ENCODE results near the gene APOLD1. TPM values are rescaled to one million over a fixed set of nuclear protein-coding genes. Genes with fewer than 3 reads are reported as not detected.

APOLD1 gene
- total and polyA plus RNA-seq, 3 experiments from 2014 or later = 0.68 to 2.7 (median 2.7) TPM

- CTCF ChIA-PET = interaction anchor here (0.8 to 5.5 kb wide), 15 partner anchors 9 to 467 kb away, joined by 3 to 48 read pairs (median 5); partner anchors contain the start of gene DDX47
- Histone ChIP-seq H3K27ac (ENCODE audit: low read depth, low read length) (no peak overlapping the region), H3K4me1 (ENCODE audit: insufficient read depth, low read length) (peaks cover 23% of the 10 kb centered on the region), H3K36me3 (ENCODE audit: insufficient read depth, low read length) (no peaks in the 10 kb centered on the region), H3K9me3 (ENCODE audit: low read length) (no peaks in the 10 kb centered on the region), H3K4me3 (ENCODE audit: low read length) (no peak overlapping the region), H3K27me3 (ENCODE audit: insufficient read depth, low read length, poor library complexity, severe bottlenecking) (no peaks in the 10 kb centered on the region)
- Mint-ChIP-seq H3K4me3 (peak overlapping the region; percentile 83 to 91 (median 87)), H3K27me3 (no peaks in the 10 kb centered on the region), H3K9me3 (no peaks in the 10 kb centered on the region), H3K4me1 (peaks cover 6 to 27% (median 24%) of the 10 kb centered on the region in 3 donors), H3K36me3 (no peaks in the 10 kb centered on the region), H3K27ac (peak overlapping the region in 6 of 8 donors; percentile 68 to 93 (median 90))
- POLR2A ChIA-PET = interaction anchor here (0.7 kb wide), 1 partner anchor 72 kb away, joined by 3 read pairs; no protein-coding TSS in a partner anchor
- no peak for DNase-seq
Measured at GRCh38 chr12:12788131-12788530, 2.7 kb downstream of the APOLD1 start.

DNA sequence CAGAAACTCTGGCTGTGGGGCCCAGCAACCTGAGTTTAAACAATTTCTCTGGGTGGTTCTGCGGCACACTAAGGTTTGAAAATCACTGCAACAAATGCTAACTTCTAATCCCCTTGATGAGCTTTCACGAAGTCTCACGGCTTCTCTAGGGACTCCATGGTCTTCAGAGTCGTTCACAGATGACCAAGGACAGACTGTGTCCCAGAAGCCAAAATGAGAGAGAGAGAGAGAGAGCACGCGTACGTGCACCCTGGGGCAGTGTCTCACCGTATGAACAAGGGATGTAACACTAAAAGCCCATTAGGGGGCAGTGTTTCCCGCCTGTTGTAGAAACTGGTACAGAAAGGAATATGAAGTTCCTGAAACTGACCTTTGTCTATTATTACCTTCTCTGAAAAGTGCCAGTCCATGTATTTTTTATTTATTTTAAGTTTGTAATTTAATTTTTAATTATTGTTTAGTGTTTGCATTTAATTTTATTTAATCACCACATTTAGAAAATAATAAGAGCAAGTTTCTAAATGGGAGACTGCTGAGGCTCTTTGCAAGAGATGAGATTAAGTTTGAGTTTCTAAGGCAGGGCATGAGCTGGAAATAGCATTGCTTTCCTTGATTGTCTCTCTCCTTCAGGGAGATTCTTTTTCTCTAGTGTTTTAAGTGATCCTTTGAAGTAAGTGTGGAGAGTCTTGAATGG is 3.4 kb downstream of the APOLD1 start:
- ChIA-PET CTCF (interaction anchor here (0.8 to 5.5 kb wide), 18 partner anchors 9 to 466 kb away, joined by 3 to 48 read pairs (median 4); partner anchors contain the start of gene DDX47), POLR2A (interaction anchor here (1.0 kb wide), 1 partner anchor 24 kb away, joined by 4 read pairs; the partner anchor contains the start of gene DDX47)
- H3K4me3 ChIP-seq (ENCODE audit: low read length) = no peak overlapping the region
- peak overlapping the region; percentile 78 to 91 (median 87) for H3K4me3 Mint-ChIP-seq
- H3K9me3 Mint-ChIP-seq = no peaks in the 10 kb centered on the region
- H3K4me1 ChIP-seq (ENCODE audit: insufficient read depth, low read length) = peaks cover 23% of the 10 kb centered on the region
- H3K27ac ChIP-seq (ENCODE audit: low read depth, low read length) = no peak overlapping the region
- no peaks in the 10 kb centered on the region for H3K27me3 Mint-ChIP-seq
- H3K27ac Mint-ChIP-seq = peak overlapping the region; percentile 68 to 97 (median 94)
- peaks cover 6 to 27% (median 24%) of the 10 kb centered on the region in 3 donors for H3K4me1 Mint-ChIP-seq
- no peaks in the 10 kb centered on the region for H3K9me3 ChIP-seq (ENCODE audit: low read length)
- H3K27me3 ChIP-seq (ENCODE audit: insufficient read depth, low read length, poor library complexity, severe bottlenecking) = no peaks in the 10 kb centered on the region
- no peaks in the 10 kb centered on the region for H3K36me3 ChIP-seq (ENCODE audit: insufficient read depth, low read length)
- no peaks in the 10 kb centered on the region for H3K36me3 Mint-ChIP-seq
- DNase-seq = peak; percentile 27 to 68 (median 58)

GRCh38 chr12:12790956-12791355 is 5.5 kb downstream of the APOLD1 start:
- H3K4me1 Mint-ChIP-seq = peaks cover 6 to 24% (median 20%) of the 10 kb centered on the region in 3 donors
- H3K27me3 ChIP-seq (ENCODE audit: insufficient read depth, low read length, poor library complexity, severe bottlenecking) = no peaks in the 10 kb centered on the region
- H3K27me3 Mint-ChIP-seq = no peaks in the 10 kb centered on the region
- no peak overlapping the region for H3K27ac ChIP-seq (ENCODE audit: low read depth, low read length)
- no peak overlapping the region for H3K27ac Mint-ChIP-seq
- no peaks in the 10 kb centered on the region for H3K36me3 Mint-ChIP-seq
- ChIA-PET POLR2A (no interaction called here), CTCF (interaction anchor here (5.5 kb wide), 1 partner anchor 14 kb away, joined by 48 read pairs; no protein-coding TSS in a partner anchor)
- no peak for DNase-seq
- no peaks in the 10 kb centered on the region for H3K36me3 ChIP-seq (ENCODE audit: insufficient read depth, low read length)
- H3K9me3 Mint-ChIP-seq = no peaks in the 10 kb centered on the region
- peaks cover 23% of the 10 kb centered on the region for H3K4me1 ChIP-seq (ENCODE audit: insufficient read depth, low read length)
- no peak overlapping the region for H3K4me3 Mint-ChIP-seq
- no peaks in the 10 kb centered on the region for H3K9me3 ChIP-seq (ENCODE audit: low read length)
- H3K4me3 ChIP-seq (ENCODE audit: low read length) = no peak overlapping the region

DNA sequence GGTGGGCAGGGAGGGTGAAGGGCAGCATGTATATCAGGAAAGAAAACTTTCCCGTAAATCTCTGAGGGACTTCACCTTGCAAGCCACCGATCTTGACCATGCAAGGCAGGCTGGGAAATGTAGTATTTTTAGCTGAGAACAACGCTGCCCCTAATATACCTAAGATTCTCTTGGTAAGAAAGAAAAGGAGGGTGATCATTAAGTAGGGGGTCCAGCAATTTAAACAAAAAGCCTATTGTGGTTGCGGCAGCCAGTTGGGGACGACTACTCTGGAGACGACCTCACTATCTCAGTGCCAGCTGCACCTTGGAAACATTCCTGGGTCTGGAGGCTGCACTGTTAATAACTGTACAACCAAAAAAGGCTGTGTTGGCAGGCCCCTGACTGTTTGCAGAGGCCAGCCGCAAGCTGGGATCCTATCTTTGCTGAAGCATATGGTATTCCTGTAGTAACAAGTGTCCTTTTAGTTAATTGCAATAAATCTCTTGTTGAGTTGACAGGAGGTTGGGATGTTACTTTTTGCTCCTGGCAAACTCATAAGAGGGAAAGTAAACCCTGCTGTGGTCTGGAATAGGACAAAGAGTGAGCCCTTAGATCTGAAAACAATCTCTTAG is 6.4 kb downstream of the APOLD1 start:
- CTCF ChIA-PET = interaction anchor here (0.7 kb wide), 1 partner anchor 22 kb away, joined by 3 read pairs; no protein-coding TSS in a partner anchor
- Histone ChIP-seq H3K27me3 (ENCODE audit: insufficient read depth, low read length, poor library complexity, severe bottlenecking) (no peaks in the 10 kb centered on the region), H3K9me3 (ENCODE audit: low read length) (no peaks in the 10 kb centered on the region), H3K36me3 (ENCODE audit: insufficient read depth, low read length) (no peaks in the 10 kb centered on the region), H3K4me3 (ENCODE audit: low read length) (no peak overlapping the region), H3K27ac (ENCODE audit: low read depth, low read length) (no peak overlapping the region), H3K4me1 (ENCODE audit: insufficient read depth, low read length) (peaks cover 17% of the 10 kb centered on the region)
- Mint-ChIP-seq H3K36me3 (no peaks in the 10 kb centered on the region), H3K9me3 (no peaks in the 10 kb centered on the region), H3K4me3 (no peak overlapping the region), H3K4me1 (peaks cover 6 to 17% (median 14%) of the 10 kb centered on the region in 3 donors), H3K27ac (peak overlapping the region in 2 of 8 donors; percentile 17 to 70), H3K27me3 (no peaks in the 10 kb centered on the region)
- DNase-seq = no peak
- POLR2A ChIA-PET = no interaction called here

- peak overlapping the region in 1 of 8 donors; percentile 17 for H3K27ac Mint-ChIP-seq
- no peaks in the 10 kb centered on the region for H3K9me3 ChIP-seq (ENCODE audit: low read length)
- H3K9me3 Mint-ChIP-seq = no peaks in the 10 kb centered on the region
- peaks cover 13% of the 10 kb centered on the region for H3K4me1 ChIP-seq (ENCODE audit: insufficient read depth, low read length)
- H3K36me3 Mint-ChIP-seq = no peaks in the 10 kb centered on the region
- peaks cover 6 to 14% (median 13%) of the 10 kb centered on the region in 3 donors for H3K4me1 Mint-ChIP-seq
- no peaks in the 10 kb centered on the region for H3K27me3 ChIP-seq (ENCODE audit: insufficient read depth, low read length, poor library complexity, severe bottlenecking)
- no peak for DNase-seq
- ChIA-PET POLR2A (no interaction called here), CTCF (interaction anchor here (0.7 kb wide), 1 partner anchor 22 kb away, joined by 3 read pairs; no protein-coding TSS in a partner anchor)
- no peak overlapping the region for H3K4me3 ChIP-seq (ENCODE audit: low read length)
- H3K27ac ChIP-seq (ENCODE audit: low read depth, low read length) = no peak overlapping the region
- no peaks in the 10 kb centered on the region for H3K36me3 ChIP-seq (ENCODE audit: insufficient read depth, low read length)
- H3K27me3 Mint-ChIP-seq = peaks cover 0 to 2% of the 10 kb centered on the region in 2 donors
- no peak overlapping the region for H3K4me3 Mint-ChIP-seq
Measured at GRCh38 chr12:12792421-12792820, 7.0 kb downstream of the APOLD1 start.

GRCh38 chr12:12794686-12795085 is 9.2 kb downstream of the APOLD1 start:
- Mint-ChIP-seq H3K9me3 (no peaks in the 10 kb centered on the region), H3K4me1 (no peaks in the 10 kb centered on the region), H3K27me3 (peaks cover 0 to 4% of the 10 kb centered on the region in 2 donors), H3K27ac (no peak overlapping the region), H3K36me3 (peaks cover 0 to 9% (median 0%) of the 10 kb centered on the region in 3 donors), H3K4me3 (no peak overlapping the region)
- no peaks in the 10 kb centered on the region for H3K27me3 ChIP-seq (ENCODE audit: insufficient read depth, low read length, poor library complexity, severe bottlenecking)
- no peaks in the 10 kb centered on the region for H3K9me3 ChIP-seq (ENCODE audit: low read length)
- H3K36me3 ChIP-seq (ENCODE audit: insufficient read depth, low read length) = no peaks in the 10 kb centered on the region
- CTCF ChIA-PET = interaction anchor here (1.4 to 1.6 kb wide), 2 partner anchors 11 to 14 kb away, joined by 3 to 4 read pairs; no protein-coding TSS in a partner anchor
- H3K4me3 ChIP-seq (ENCODE audit: low read length) = no peak overlapping the region
- H3K4me1 ChIP-seq (ENCODE audit: insufficient read depth, low read length) = no peaks in the 10 kb centered on the region
- no peak for DNase-seq
- POLR2A ChIA-PET = no interaction called here
- H3K27ac ChIP-seq (ENCODE audit: low read depth, low read length) = no peak overlapping the region

DNA sequence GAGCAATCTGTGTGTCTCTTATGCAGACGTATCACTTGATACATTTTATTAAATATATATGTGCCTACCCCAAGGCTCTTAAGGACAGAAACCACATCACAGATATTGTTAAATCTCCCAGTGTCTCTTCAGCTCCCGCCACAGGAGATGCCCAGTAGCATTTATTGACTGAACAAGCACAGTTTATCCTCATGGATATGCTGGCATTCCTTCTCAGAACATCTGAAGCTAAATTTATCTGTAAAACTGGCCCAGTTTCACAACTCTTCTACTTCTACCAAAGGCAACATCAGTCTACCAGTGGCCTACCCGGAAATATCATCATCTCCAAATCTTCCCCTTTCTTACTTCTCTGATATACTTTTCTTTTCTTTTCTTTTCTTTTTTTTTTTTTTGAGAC is 10.7 kb downstream of the APOLD1 start:
- no peaks in the 10 kb centered on the region for H3K9me3 ChIP-seq (ENCODE audit: low read length)
- Mint-ChIP-seq H3K4me1 (no peaks in the 10 kb centered on the region), H3K4me3 (no peak overlapping the region), H3K27ac (no peak overlapping the region), H3K27me3 (peaks cover 0 to 4% of the 10 kb centered on the region in 2 donors), H3K9me3 (no peaks in the 10 kb centered on the region), H3K36me3 (peaks cover 0 to 9% (median 0%) of the 10 kb centered on the region in 3 donors)
- CTCF ChIA-PET = no interaction called here
- DNase-seq = no peak
- H3K36me3 ChIP-seq (ENCODE audit: insufficient read depth, low read length) = no peaks in the 10 kb centered on the region
- H3K27ac ChIP-seq (ENCODE audit: low read depth, low read length) = no peak overlapping the region
- no peaks in the 10 kb centered on the region for H3K4me1 ChIP-seq (ENCODE audit: insufficient read depth, low read length)
- H3K4me3 ChIP-seq (ENCODE audit: low read length) = no peak overlapping the region
- no peaks in the 10 kb centered on the region for H3K27me3 ChIP-seq (ENCODE audit: insufficient read depth, low read length, poor library complexity, severe bottlenecking)
- POLR2A ChIA-PET = interaction anchor here (0.7 kb wide), 1 partner anchor 62 kb away, joined by 7 read pairs; no protein-coding TSS in a partner anchor

All from CD8-positive, alpha-beta memory T cell (primary cell).